ENCODE data around the gene HTR3D.
"Not testable (repeated sequence)": the region's sequence is repeated elsewhere in the genome, so short reads cannot be mapped to it uniquely, and the experiment has no call there.

DNA sequence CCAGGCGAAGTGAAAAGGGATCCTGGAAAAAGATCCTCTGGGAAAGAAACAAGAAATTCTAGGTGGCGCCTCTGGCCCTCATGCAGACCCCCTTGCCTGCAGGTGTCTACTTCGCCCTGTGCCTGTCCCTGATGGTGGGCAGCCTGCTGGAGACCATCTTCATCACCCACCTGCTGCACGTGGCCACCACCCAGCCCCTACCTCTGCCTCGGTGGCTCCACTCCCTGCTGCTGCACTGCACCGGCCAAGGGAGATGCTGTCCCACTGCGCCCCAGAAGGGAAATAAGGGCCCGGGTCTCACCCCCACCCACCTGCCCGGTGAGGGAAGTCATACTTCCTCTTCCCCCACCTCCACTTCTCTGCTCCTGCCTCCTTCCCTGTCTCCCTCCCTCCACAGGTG lies 6.8 kb downstream of the HTR3D start:
- TF ChIP-seq, protein P1, sequence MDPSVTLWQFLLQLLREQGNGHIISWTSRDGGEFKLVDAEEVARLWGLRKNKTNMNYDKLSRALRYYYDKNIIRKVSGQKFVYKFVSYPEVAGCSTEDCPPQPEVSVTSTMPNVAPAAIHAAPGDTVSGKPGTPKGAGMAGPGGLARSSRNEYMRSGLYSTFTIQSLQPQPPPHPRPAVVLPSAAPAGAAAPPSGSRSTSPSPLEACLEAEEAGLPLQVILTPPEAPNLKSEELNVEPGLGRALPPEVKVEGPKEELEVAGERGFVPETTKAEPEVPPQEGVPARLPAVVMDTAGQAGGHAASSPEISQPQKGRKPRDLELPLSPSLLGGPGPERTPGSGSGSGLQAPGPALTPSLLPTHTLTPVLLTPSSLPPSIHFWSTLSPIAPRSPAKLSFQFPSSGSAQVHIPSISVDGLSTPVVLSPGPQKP (CRISPR knock-in tag; IDR thresholded peaks at IDR 0.05), result not testable (repeated sequence)
- not testable (repeated sequence) for TF ChIP-seq ZNF780A (CRISPR knock-in tag; IDR thresholded peaks at IDR 0.05)
